ENCODE measurements around the gene NAPSA.

- no peak for TF ChIP-seq EZH2 (IDR thresholded peaks at IDR 0.05; ENCODE audit: low read length, missing control alignments)
- no peak for TF ChIP-seq CTCF (conservative IDR thresholded peaks at IDR 0.05 in 1 of 2, IDR thresholded peaks at IDR 0.05 in 1 of 2; ENCODE audit: low read depth in 1 of 2, low read length in 2 of 2)
Measured at GRCh38 chr19:50322234-50322633, 43.2 kb downstream of the NAPSA start.

All from fibroblast of lung (primary cell).